H1 (cell line): ENCODE results near the gene PRXL2B. TPM values are rescaled to one million over a fixed set of nuclear protein-coding genes. Genes with fewer than 3 reads are reported as not detected.

Source experiments
- CTCF ChIA-PET: fragments of 300-600 bp; sonication (Branson Sonifier 250); formaldehyde crosslinking; loops from one replicate; lab custom pipeline; 2021; ENCODE audit not compliant: partially characterized antibody; lab: Charles Lee
- POLR2A ChIA-PET: fragments of 300-600 bp; sonication (Branson Sonifier 250); formaldehyde crosslinking; loops from one replicate; lab custom pipeline; 2021; ENCODE audit warnings: inconsistent platforms; ENCODE audit not compliant: partially characterized antibody; lab: Charles Lee
- DNase-seq, 2 experiments: peaks; one replicate each; pipeline versions ENCODE4 v3.0.0 to v3.0.0-alpha.2; 2010 to 2022; ENCODE audit warnings: low spot score in 2 of 2, low read depth in 1 of 2, mixed read lengths in 1 of 2
- FAIRE-seq: peaks from 2 replicates; lab custom pipeline; 2011; peaks lifted over from hg19 to GRCh38; lab: Jason Lieb, UNC
- H2AFZ ChIP-seq: 2 replicates; pipeline ENCODE4 v1.8.1; 2012; ENCODE audit warnings: low read length, inconsistent platforms
- H2AK5ac ChIP-seq: 2 replicates; pipeline ENCODE4 v1.6.1; 2013; ENCODE audit warnings: low read depth, low read length
- H2BK120ac ChIP-seq: replicated peaks from 2 replicates; pipeline ENCODE3; 2013; ENCODE audit warnings: low read depth, low read length, inconsistent platforms
- H2BK12ac ChIP-seq: 2 replicates; pipeline ENCODE4 v1.6.1; 2013; ENCODE audit warnings: low read depth, low read length
- H2BK15ac ChIP-seq: 2 replicates; pipeline ENCODE4 v1.6.1; 2013; ENCODE audit warnings: low read length
- H2BK20ac ChIP-seq: 2 replicates; pipeline ENCODE4 v1.6.1; 2013; ENCODE audit warnings: low read length
- H2BK5ac ChIP-seq: 2 replicates; pipeline ENCODE4 v1.6.1; 2013; ENCODE audit warnings: low read depth, low read length
- H3K14ac ChIP-seq: 2 replicates; pipeline ENCODE4 v1.6.1; 2013; ENCODE audit warnings: inconsistent platforms; ENCODE audit not compliant: insufficient read length
- H3K18ac ChIP-seq: 2 replicates; pipeline ENCODE4 v1.6.1; 2013; ENCODE audit warnings: low read length; ENCODE audit errors: extremely low read depth
- H3K23ac ChIP-seq: 2 replicates; pipeline ENCODE4 v1.6.1; 2013; ENCODE audit warnings: inconsistent platforms; ENCODE audit not compliant: insufficient read length
- H3K23me2 ChIP-seq: 2 replicates; pipeline ENCODE4 v1.6.1; 2013; ENCODE audit warnings: low read depth, low read length
- H3K27ac ChIP-seq: 2 replicates; pipeline ENCODE4 v1.6.1; 2011; ENCODE audit warnings: low read depth, low read length, inconsistent platforms
- H3K27me3 ChIP-seq, 4 experiments: replicated peaks in 1 of 4; 1 replicate in 1 of 4; 2 replicates in 3 of 4; pipeline versions ENCODE4 v1.6.1 to v1.8.1; 2011 to 2013; ENCODE audit warnings: low read length in 3 of 4, mild to moderate bottlenecking in 3 of 4, inconsistent platforms in 2 of 4, mixed read lengths in 2 of 4, moderate library complexity in 1 of 4; ENCODE audit not compliant: control insufficient read depth in 3 of 4, insufficient read depth in 3 of 4; ENCODE audit errors: extremely low read depth in 1 of 4
- H3K36me3 ChIP-seq, 4 experiments: 2 replicates each; pipeline versions ENCODE4 v1.6.1 to v1.8.1; 2011 to 2013; ENCODE audit warnings: mild to moderate bottlenecking in 4 of 4, low read length in 3 of 4, moderate library complexity in 2 of 4, control low read depth in 1 of 4, inconsistent platforms in 1 of 4; ENCODE audit not compliant: insufficient read depth in 4 of 4, control insufficient read depth in 2 of 4
- H3K4ac ChIP-seq: replicated peaks from 2 replicates; pipeline ENCODE3; 2013; ENCODE audit warnings: low read length, low read depth, mixed read lengths, inconsistent platforms; ENCODE audit not compliant: insufficient read length
- H3K4me1 ChIP-seq, 4 experiments: replicated peaks in 1 of 4; 1 replicate in 1 of 4; 2 replicates in 3 of 4; pipeline versions ENCODE4 v1.6.1 to v1.8.1; 2011 to 2013; ENCODE audit warnings: low read length in 3 of 4, inconsistent platforms in 2 of 4, mixed read lengths in 1 of 4; ENCODE audit not compliant: insufficient read depth in 4 of 4, control insufficient read depth in 3 of 4
- H3K4me2 ChIP-seq, 2 experiments: 2 replicates each; pipeline versions ENCODE4 v1.6.1 to v1.8.1; 2011 to 2013; ENCODE audit warnings: low read depth in 2 of 2, low read length in 2 of 2, control low read depth in 1 of 2, inconsistent platforms in 1 of 2, mild to moderate bottlenecking in 1 of 2; ENCODE audit not compliant: insufficient read depth in 1 of 2
- H3K4me3 ChIP-seq, 4 experiments: fragments of 200-600, 300-600 bp in 1 of 4; sonication (generic), shearing (Covaris generic), sonication (Bioruptor Twin) in 1 of 4; 2 replicates each; pipeline versions ENCODE4 v1.5.1 to v1.8.1; 2011 to 2016; ENCODE audit warnings: low read length in 4 of 4, low read depth in 3 of 4, control low read depth in 2 of 4, inconsistent platforms in 2 of 4, mild to moderate bottlenecking in 2 of 4, mixed read lengths in 1 of 4, moderate library complexity in 1 of 4; ENCODE audit not compliant: insufficient read depth in 2 of 4; ENCODE audit errors: extremely low read depth in 1 of 4
- H3K56ac ChIP-seq: replicated peaks from 2 replicates; pipeline ENCODE3; 2013; ENCODE audit warnings: low read depth, mild to moderate bottlenecking, mixed read lengths, low read length, inconsistent platforms; ENCODE audit not compliant: insufficient read length
- H3K79me1 ChIP-seq: 2 replicates; pipeline ENCODE4 v1.6.1; 2013; ENCODE audit warnings: low read depth, low read length, control low read depth
- H3K79me2 ChIP-seq, 2 experiments: 2 replicates each; pipeline versions ENCODE4 v1.6.1 to v1.8.1; 2012 to 2013; ENCODE audit warnings: low read length in 2 of 2, mild to moderate bottlenecking in 2 of 2, inconsistent platforms in 1 of 2; ENCODE audit not compliant: insufficient read depth in 2 of 2, control insufficient read depth in 1 of 2
- H3K9ac ChIP-seq, 4 experiments: replicated peaks in 1 of 4; 1 replicate in 1 of 4; 2 replicates in 3 of 4; pipeline versions ENCODE4 v1.6.1 to v1.8.1; 2011 to 2013; ENCODE audit warnings: low read depth in 3 of 4, low read length in 3 of 4, control low read depth in 2 of 4, mild to moderate bottlenecking in 2 of 4, moderate library complexity in 2 of 4, inconsistent platforms in 1 of 4; ENCODE audit errors: extremely low read depth in 1 of 4
- H3K9me3 ChIP-seq, 2 experiments: 2 replicates each; pipeline versions ENCODE4 v1.6.1 to v1.8.1; 2012 to 2013; ENCODE audit warnings: mild to moderate bottlenecking in 2 of 2, moderate library complexity in 2 of 2, control low read depth in 1 of 2, inconsistent platforms in 1 of 2, low read depth in 1 of 2, low read length in 1 of 2, mixed read lengths in 1 of 2; ENCODE audit not compliant: insufficient read depth in 2 of 2
- H4K20me1 ChIP-seq, 2 experiments: replicated peaks in 1 of 2; 2 replicates each; pipeline versions ENCODE3 to v1.8.1; 2011 to 2013; ENCODE audit warnings: inconsistent platforms in 2 of 2, low read length in 2 of 2, mild to moderate bottlenecking in 1 of 2; ENCODE audit not compliant: insufficient read depth in 2 of 2, control insufficient read depth in 1 of 2
- H4K5ac ChIP-seq: 2 replicates; pipeline ENCODE4 v1.6.1; 2013; ENCODE audit warnings: low read length, low read depth, mixed read lengths, inconsistent platforms; ENCODE audit not compliant: insufficient read length
- H4K8ac ChIP-seq: 2 replicates; pipeline ENCODE4 v1.8.0; 2013; ENCODE audit warnings: mild to moderate bottlenecking, moderate library complexity, low read length, inconsistent platforms; ENCODE audit not compliant: insufficient read depth; ENCODE audit errors: extremely low read depth
- H4K91ac ChIP-seq: replicated peaks from 2 replicates; pipeline ENCODE3; 2013; ENCODE audit warnings: low read length, mixed read lengths, inconsistent platforms; ENCODE audit not compliant: insufficient read length
- BCL11A ChIP-seq, 2 experiments: IDR thresholded peaks; one replicate each; pipeline ENCODE4 v1.6.1; 2011; ENCODE audit warnings: low read depth in 2 of 2, low read length in 2 of 2, mild to moderate bottlenecking in 2 of 2
- CREB1 ChIP-seq: IDR thresholded peaks from 2 replicates; pipeline ENCODE4 v1.6.1; 2012; ENCODE audit warnings: inconsistent platforms
- GABPA ChIP-seq: IDR thresholded peaks from 2 replicates; pipeline ENCODE4 v1.6.1; 2011; ENCODE audit warnings: mild to moderate bottlenecking, low read length, moderate library complexity, borderline replicate concordance; ENCODE audit not compliant: insufficient read depth
- MAFK ChIP-seq: IDR thresholded peaks from 2 replicates; pipeline ENCODE4 v1.6.1; 2012; ENCODE audit warnings: low read depth, mild to moderate bottlenecking, improper control_type of control experiment, low read length
- POLR2AphosphoS5 ChIP-seq: IDR thresholded peaks from 2 replicates; pipeline ENCODE4 v1.6.1; 2011; ENCODE audit warnings: low read depth, low read length
- RFX5 ChIP-seq: IDR thresholded peaks from 2 replicates; pipeline ENCODE4 v1.6.1; 2011; ENCODE audit warnings: low read depth, low read length, improper control_type of control experiment, borderline replicate concordance
- SIN3A ChIP-seq, 2 experiments: IDR thresholded peaks in 1 of 2; conservative IDR thresholded peaks in 1 of 2; 2 replicates each; pipeline ENCODE4 v1.6.1; 2011 to 2012; ENCODE audit warnings: low read length in 2 of 2, improper control_type of control experiment in 1 of 2, low read depth in 1 of 2, mild to moderate bottlenecking in 1 of 2
- SP1 ChIP-seq: IDR thresholded peaks from 2 replicates; pipeline ENCODE4 v1.6.1; 2011; ENCODE audit warnings: low read depth, low read length
- SUZ12 ChIP-seq: fragments of 200-600 bp; sonication (generic); IDR thresholded peaks from 2 replicates; pipeline ENCODE4 v1.6.1; 2012; ENCODE audit warnings: mild to moderate bottlenecking, inconsistent platforms, low read length, moderate library complexity, mixed read lengths
- TCF12 ChIP-seq: IDR thresholded peaks from 2 replicates; pipeline ENCODE4 v1.6.1; 2011; ENCODE audit warnings: low read depth, mild to moderate bottlenecking, low read length
- TEAD4 ChIP-seq: IDR thresholded peaks from 2 replicates; pipeline ENCODE4 v1.6.1; 2012; ENCODE audit warnings: low read depth, low read length, inconsistent platforms, mixed read lengths
- WGBS, 2 experiments: shearing (Covaris generic) in 1 of 2; methylation state at CpG; one replicate each; pipeline versions ENCODE4 v1.1.6 to v1.1.7; 2013 to 2015; ENCODE audit warnings: low lambda C conversion rate in 2 of 2, mixed read lengths in 2 of 2, inconsistent platforms in 1 of 2, low coverage in 1 of 2, missing lambda C conversion rate in 1 of 2; ENCODE audit not compliant: insufficient replicate concordance in 2 of 2, insufficient coverage in 1 of 2, insufficient read length in 1 of 2; ENCODE audit errors: extremely low coverage in 1 of 2, missing lambda C conversion rate in 1 of 2; 5-methylcytosine and 5-hydroxymethylcytosine counted together
- polyA plus RNA-seq, 7 experiments: library from polyadenylated mRNA; depleted of rRNA in 3 of 7; stranded (reverse) in 5 of 7; unstranded in 2 of 7; fragments of >200 nt in 5 of 7; fragments of 200-250 nt in 2 of 7; gene quantifications; 1 replicate in 5 of 7; 2 replicates in 1 of 7; 4 replicates in 1 of 7; pipeline versions ENCODE4 v1.2.1 to v1.2.3, GENCODE V29; 2011 to 2013; ENCODE audit warnings: missing spikeins in 2 of 7, mixed read lengths in 2 of 7
- total RNA-seq: library from RNA; stranded (reverse); fragmentation: NEBNext Ultra II Directional; extraction: Animal tissue kit (Norgen Biotek cat#: 25700); gene quantifications from 2 replicates; pipeline ENCODE4 v1.2.1, GENCODE V29; 2021

Gene PRXL2B
- total and polyA plus RNA-seq, 2 of the 8 experiments (the other 6 are each of a cell fraction or from before 2014, with no cell fraction given) = 35.3 to 46.0 TPM

DNA sequence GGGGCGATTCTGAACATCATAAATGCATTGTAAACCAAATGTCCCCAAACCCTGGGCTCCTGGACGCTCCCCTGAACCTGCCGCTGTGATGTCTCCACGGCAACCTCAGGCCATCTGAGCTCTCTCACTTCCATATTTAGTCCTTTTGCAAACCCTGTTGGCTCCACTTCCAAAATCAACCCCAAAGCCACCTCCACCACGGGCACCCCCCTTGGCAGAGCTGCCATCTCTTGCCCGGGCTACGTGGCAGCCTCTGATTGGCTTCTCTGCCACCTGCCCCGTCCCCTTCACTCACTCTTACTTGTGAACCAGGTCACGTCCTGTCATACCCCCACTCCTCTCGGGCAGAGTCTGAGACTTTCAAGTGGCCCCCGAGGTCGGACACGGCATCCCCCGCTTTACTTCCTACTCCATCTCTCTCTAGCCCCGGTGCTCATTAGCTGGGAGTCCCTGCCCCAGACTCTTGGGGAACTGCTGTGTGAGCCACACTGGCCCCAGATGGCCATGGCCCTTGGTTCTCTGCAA lies 15.8 kb downstream of the PRXL2B start:
- no peak overlapping the region for H2AK5ac ChIP-seq
- H4K5ac ChIP-seq = no peak overlapping the region
- no peak for FAIRE-seq
- TF ChIP-seq RFX5 = no peak
- no peak for TF ChIP-seq TEAD4
- TF ChIP-seq SP1 = no peak
- TF ChIP-seq SIN3A (conservative IDR thresholded peaks at IDR 0.05 in 1 of 2, IDR thresholded peaks at IDR 0.05 in 1 of 2; ENCODE audit: low read depth in 1 of 2, low read length in 2 of 2) = no peak
- no peak for TF ChIP-seq CREB1
- TF ChIP-seq POLR2AphosphoS5 = no peak
- no peak for TF ChIP-seq BCL11A (IDR thresholded peaks at IDR 0.05; ENCODE audit: low read depth in 2 of 2, low read length in 2 of 2)
- TF ChIP-seq MAFK = no peak
- no peak for TF ChIP-seq GABPA
- no peak for TF ChIP-seq TCF12
- no peak for TF ChIP-seq SUZ12

More for the DNA sequence above, 15.8 kb downstream of the PRXL2B start:
- Histone ChIP-seq H3K79me2 (no peaks in the 10 kb centered on the region), H3K56ac (no peak overlapping the region), H2BK20ac (no peak overlapping the region), H4K91ac (no peak overlapping the region), H3K36me3 (no peaks in the 10 kb centered on the region), H3K4me1 (no peaks in the 10 kb centered on the region), H3K9me3 (no peaks in the 10 kb centered on the region), H3K14ac (no peak overlapping the region), H3K27me3 (no peaks in the 10 kb centered on the region), H3K23ac (no peak overlapping the region), H3K27ac (no peak overlapping the region), H4K8ac (no peak overlapping the region), H3K4me3 (no peak overlapping the region), H3K18ac (no peak overlapping the region), H2BK5ac (no peak overlapping the region), H3K4ac (no peak overlapping the region), H3K23me2 (no peaks in the 10 kb centered on the region), H2BK120ac (no peak overlapping the region), H3K4me2 (no peak overlapping the region), H2BK15ac (no peak overlapping the region), H4K20me1 (no peaks in the 10 kb centered on the region), H2AFZ (no peak overlapping the region), H2BK12ac (no peak overlapping the region), H3K9ac (no peak overlapping the region), H3K79me1 (no peaks in the 10 kb centered on the region)
- 83% methylated on average over 15 of the region's 15 CpGs; no CpG with 5 or more reads in 1 of the 2 experiments for WGBS, 2 experiments
- DNase-seq = no peak
- ChIA-PET CTCF (interaction anchor here (0.6 kb wide), 1 partner anchor 658 kb away, joined by 3 read pairs; no protein-coding TSS in a partner anchor), POLR2A (no interaction called here)
